ENCODE measurements around the gene TMEM167A.

The TMEM167A gene

GRCh38 chr5:83011985-83012384, 65.2 kb downstream of the TMEM167A start:
- TF ChIP-seq CTCF (IDR thresholded peaks at IDR 0.05; ENCODE audit: low read length) (no peak), EZH2phosphoT487 (IDR thresholded peaks at IDR 0.05; ENCODE audit: low read length) (no peak), EZH2 (optimal IDR thresholded peaks at IDR 0.05; ENCODE audit: low read depth, low read length) (no peak)

DNA sequence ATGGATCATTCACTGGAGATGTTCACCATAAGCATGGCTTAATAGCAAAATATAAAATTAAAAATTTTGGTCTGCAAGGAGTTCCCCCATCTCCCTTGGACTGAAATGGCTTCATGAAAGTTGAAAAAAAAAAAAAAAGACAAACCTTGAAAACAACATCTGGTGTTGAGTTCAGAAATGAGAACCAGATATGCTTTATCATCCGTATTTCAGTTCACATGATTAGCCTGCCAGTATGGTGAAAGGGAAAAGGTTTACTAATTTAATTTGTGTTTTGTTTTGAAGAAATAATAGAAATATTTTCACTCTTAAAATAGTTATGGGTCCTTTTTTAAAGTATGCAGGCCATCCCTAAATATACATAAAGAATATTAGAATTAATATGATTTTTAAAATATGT, 67.8 kb downstream of the TMEM167A start:
- H4K20me1 ChIP-seq (ENCODE audit: insufficient read depth, low read length), result no peaks in the 10 kb centered on the region
- peaks cover 8% of the 10 kb centered on the region; the same call in 1 of the 2 replicates for H3F3A ChIP-seq (ENCODE audit: insufficient read depth, low read length)
- H3K36me3 ChIP-seq (replicated peaks; ENCODE audit: insufficient read depth, low read length), result no peaks in the 10 kb centered on the region
- H3K4me3 ChIP-seq (ENCODE audit: low read length), result no peak overlapping the region
- no peak overlapping the region for H3K4me2 ChIP-seq (ENCODE audit: low read depth, low read length)
- no peaks in the 10 kb centered on the region for H3K27me3 ChIP-seq (replicated peaks; ENCODE audit: insufficient read depth, low read length)
- no peak overlapping the region for H2AFZ ChIP-seq (ENCODE audit: low read length)
- H3K9ac ChIP-seq (ENCODE audit: low read length), result no peak overlapping the region
- no peaks in the 10 kb centered on the region for H3K9me3 ChIP-seq (replicated peaks; ENCODE audit: insufficient read depth, low read length)
- H3K79me2 ChIP-seq (ENCODE audit: low read length), result no peaks in the 10 kb centered on the region
- H3K27ac ChIP-seq (ENCODE audit: low read length), result no peak overlapping the region
- H3K4me1 ChIP-seq (ENCODE audit: low read length), result peaks cover 11% of the 10 kb centered on the region
- H3K9me2 ChIP-seq (replicated peaks; ENCODE audit: insufficient read depth, low read length), result no peaks in the 10 kb centered on the region
- TF ChIP-seq EZH2 (optimal IDR thresholded peaks at IDR 0.05; ENCODE audit: low read depth, low read length) (no peak), EZH2phosphoT487 (IDR thresholded peaks at IDR 0.05; ENCODE audit: low read length) (no peak), CTCF (IDR thresholded peaks at IDR 0.05; ENCODE audit: low read length) (no peak)
- no peak for DNase-seq

More at GRCh38 chr5:83011985-83012384, 65.2 kb downstream of the TMEM167A start:
- Histone ChIP-seq H3F3A (ENCODE audit: insufficient read depth, low read length) (peaks cover 8% of the 10 kb centered on the region; the same call in 1 of the 2 replicates), H3K4me1 (ENCODE audit: low read length) (peaks cover 11% of the 10 kb centered on the region), H3K9me2 (replicated peaks; ENCODE audit: insufficient read depth, low read length) (no peaks in the 10 kb centered on the region), H3K36me3 (replicated peaks; ENCODE audit: insufficient read depth, low read length) (no peaks in the 10 kb centered on the region), H3K27ac (ENCODE audit: low read length) (peak overlapping the region; percentile 48; the same call in 1 of the 2 replicates), H3K27me3 (replicated peaks; ENCODE audit: insufficient read depth, low read length) (no peaks in the 10 kb centered on the region), H3K4me3 (ENCODE audit: low read length) (no peak overlapping the region), H3K9ac (ENCODE audit: low read length) (no peak overlapping the region), H4K20me1 (ENCODE audit: insufficient read depth, low read length) (no peaks in the 10 kb centered on the region), H3K4me2 (ENCODE audit: low read depth, low read length) (peak overlapping the region; percentile 42), H2AFZ (ENCODE audit: low read length) (peak overlapping the region; percentile 17; the same call in 1 of the 2 replicates), H3K79me2 (ENCODE audit: low read length) (no peaks in the 10 kb centered on the region), H3K9me3 (replicated peaks; ENCODE audit: insufficient read depth, low read length) (no peaks in the 10 kb centered on the region)
- peak; percentile 71 for DNase-seq

DNA sequence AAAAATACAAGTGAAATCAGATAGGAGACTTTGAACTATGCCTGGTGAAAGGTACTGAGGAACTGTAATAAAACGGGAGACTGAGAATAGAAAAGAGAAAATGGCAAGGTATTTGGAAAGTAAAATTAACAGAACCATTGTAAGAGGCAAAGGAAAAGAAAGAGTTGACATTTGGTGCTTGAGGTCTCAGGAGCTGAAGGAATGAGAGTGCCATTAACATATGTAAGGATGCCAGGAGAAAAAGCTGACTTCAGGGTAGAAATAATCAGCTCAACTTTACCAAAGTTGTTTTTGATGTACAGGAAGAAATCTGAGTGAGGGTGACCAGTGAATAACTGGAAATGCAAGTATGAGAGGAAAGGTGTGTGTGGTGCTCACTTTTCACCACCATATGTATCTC, 69.4 kb downstream of the TMEM167A start:
- no peak for DNase-seq
- Histone ChIP-seq H2AFZ (ENCODE audit: low read length) (no peak overlapping the region), H3K36me3 (replicated peaks; ENCODE audit: insufficient read depth, low read length) (no peaks in the 10 kb centered on the region), H3K27ac (ENCODE audit: low read length) (no peak overlapping the region), H3K27me3 (replicated peaks; ENCODE audit: insufficient read depth, low read length) (no peaks in the 10 kb centered on the region), H3K9ac (ENCODE audit: low read length) (no peak overlapping the region), H3K9me3 (replicated peaks; ENCODE audit: insufficient read depth, low read length) (no peaks in the 10 kb centered on the region), H3K4me2 (ENCODE audit: low read depth, low read length) (no peak overlapping the region), H3K79me2 (ENCODE audit: low read length) (no peaks in the 10 kb centered on the region), H4K20me1 (ENCODE audit: insufficient read depth, low read length) (no peaks in the 10 kb centered on the region), H3F3A (ENCODE audit: insufficient read depth, low read length) (peaks cover 8% of the 10 kb centered on the region; the same call in 1 of the 2 replicates), H3K4me1 (ENCODE audit: low read length) (peaks cover 11% of the 10 kb centered on the region), H3K4me3 (ENCODE audit: low read length) (no peak overlapping the region), H3K9me2 (replicated peaks; ENCODE audit: insufficient read depth, low read length) (no peaks in the 10 kb centered on the region)
- TF ChIP-seq CTCF (IDR thresholded peaks at IDR 0.05; ENCODE audit: low read length) (no peak), EZH2phosphoT487 (IDR thresholded peaks at IDR 0.05; ENCODE audit: low read length) (no peak), EZH2 (optimal IDR thresholded peaks at IDR 0.05; ENCODE audit: low read depth, low read length) (no peak)

All from MM.1S (cell line).